GM12878 (cell line): ENCODE results near the gene LDB3. TPM values are rescaled to one million over a fixed set of nuclear protein-coding genes. Genes with fewer than 3 reads are reported as not detected.

Experiments used
- ATAC-seq: fragments of 200-7000 bp; cut with Tn5 transposase; 3 replicates; pipeline ENCODE4 v1.9.1; 2020; ENCODE audit warnings: mild to moderate bottlenecking, moderate library complexity
- BruUV-seq: library from RNA; stranded (reverse); fragments of 400-500 nt; replicated peaks from 2 replicates; lab custom pipeline; 2021; lab: Mats Ljungman, UMichigan
- CTCF ChIA-PET: fragments of 300-600 bp; sonication (Branson Sonifier 250); formaldehyde crosslinking; extraction: SDS; loops from one replicate; lab custom pipeline; 2021; ENCODE audit warnings: inconsistent platforms; lab: Yijun Ruan, JAX
- POLR2A ChIA-PET: fragments of 350-600 bp; formaldehyde crosslinking; extraction: SDS; loops from one replicate; lab custom pipeline; 2021; ENCODE audit warnings: inconsistent platforms; lab: Charles Lee
- RAD21 ChIA-PET: fragments of 300-600 bp; sonication (Branson Sonifier 250); formaldehyde crosslinking; loops from one replicate; lab custom pipeline; 2023; ENCODE audit warnings: antibody characterized with exemption; ENCODE audit not compliant: unreplicated experiment; lab: Charles Lee
- SMC1A ChIA-PET: fragments of 300-600 bp; sonication (Branson Sonifier 250); formaldehyde crosslinking; loops from one replicate; lab custom pipeline; 2023; ENCODE audit not compliant: unreplicated experiment, uncharacterized antibody; lab: Charles Lee
- DNase-seq: peaks from one replicate; pipeline ENCODE4 v3.0.0-alpha.2; 2011; ENCODE audit warnings: low read depth, low spot score
- FAIRE-seq: peaks from 3 replicates; lab custom pipeline; 2011; peaks lifted over from hg19 to GRCh38; lab: Jason Lieb, UNC
- H2AFZ ChIP-seq: 2 replicates; pipeline ENCODE4 v1.6.0; 2011; ENCODE audit warnings: low read depth, low read length, control low read depth; ENCODE audit not compliant: control insufficient read depth
- H3K27ac ChIP-seq: 2 replicates; pipeline ENCODE4 v1.5.1; 2011; ENCODE audit warnings: control low read depth; ENCODE audit not compliant: control insufficient read depth, insufficient read depth
- H3K27me3 ChIP-seq, 2 experiments: replicated peaks in 1 of 2; 2 replicates each; pipeline versions ENCODE4 v1.6.0 to v1.6.1; 2011; ENCODE audit warnings: low read length in 1 of 2; ENCODE audit not compliant: control insufficient read depth in 2 of 2, insufficient read depth in 2 of 2
- H3K36me3 ChIP-seq, 2 experiments: 2 replicates each; pipeline ENCODE4 v1.5.1; 2011; ENCODE audit warnings: low read length in 1 of 2; ENCODE audit not compliant: control insufficient read depth in 2 of 2, insufficient read depth in 2 of 2
- H3K4me1 ChIP-seq: 2 replicates; pipeline ENCODE4 v1.6.1; 2011; ENCODE audit warnings: mild to moderate bottlenecking, low read length, moderate library complexity, mixed read lengths; ENCODE audit not compliant: control insufficient read depth, insufficient read depth
- H3K4me2 ChIP-seq: 2 replicates; pipeline ENCODE4 v1.6.0; 2011; ENCODE audit warnings: control low read depth; ENCODE audit not compliant: control insufficient read depth, insufficient read depth
- H3K4me3 ChIP-seq: fragments of 200-600 bp; sonication (generic); 2 replicates; pipeline ENCODE4 v1.5.1; 2016
- H3K79me2 ChIP-seq: 2 replicates; pipeline ENCODE4 v1.6.0; 2011; ENCODE audit warnings: low read length; ENCODE audit not compliant: control insufficient read depth, insufficient read depth
- H3K9ac ChIP-seq: 2 replicates; pipeline ENCODE4 v1.8.0; 2011; ENCODE audit warnings: low read length, control low read depth, mixed read lengths; ENCODE audit not compliant: control insufficient read depth, insufficient read depth
- H3K9me3 ChIP-seq: replicated peaks from 3 replicates; pipeline ENCODE4 v1.5.1; 2011; ENCODE audit warnings: mild to moderate bottlenecking, low read length; ENCODE audit not compliant: control insufficient read depth, insufficient read depth
- H4K20me1 ChIP-seq: 2 replicates; pipeline ENCODE4 v1.6.0; 2011; ENCODE audit not compliant: control insufficient read depth, insufficient read depth
- ATF3 ChIP-seq: IDR thresholded peaks from 2 replicates; pipeline ENCODE4 v1.6.1; 2011; ENCODE audit warnings: low read depth, mild to moderate bottlenecking, low read length, moderate library complexity, borderline replicate concordance; ENCODE audit errors: extremely low read depth
- CBX5 ChIP-seq: sonication (generic); IDR thresholded peaks from 2 replicates; pipeline ENCODE4 v1.6.1; 2016; ENCODE audit warnings: low read depth, moderate library complexity, mild to moderate bottlenecking, inconsistent platforms
- E2F8 ChIP-seq: fragments of 450-650 bp; IDR thresholded peaks from 2 replicates; pipeline ENCODE4 v1.6.1; 2018; ENCODE audit warnings: mild to moderate bottlenecking, low read depth, moderate library complexity; ENCODE audit not compliant: partially characterized antibody
- GATAD2B ChIP-seq: fragments of 450-650 bp; conservative IDR thresholded peaks from 2 replicates; pipeline ENCODE4 v1.6.1; 2017; ENCODE audit warnings: low read depth, mild to moderate bottlenecking, moderate library complexity
- MTA2 ChIP-seq: fragments of 450-650 bp; IDR thresholded peaks from 2 replicates; pipeline ENCODE4 v1.6.1; 2016; ENCODE audit warnings: low read depth, mild to moderate bottlenecking, moderate library complexity
- POLR2AphosphoS5 ChIP-seq: IDR thresholded peaks from 2 replicates; pipeline ENCODE4 v1.6.1; 2011; ENCODE audit warnings: mild to moderate bottlenecking, low read length, inconsistent platforms
- RAD21 ChIP-seq: IDR thresholded peaks from 2 replicates; pipeline ENCODE4 v1.6.1; 2011; ENCODE audit warnings: mild to moderate bottlenecking, low read depth, low read length, moderate library complexity; ENCODE audit not compliant: insufficient read depth
- ZNF592 ChIP-seq: fragments of 450-650 bp; IDR thresholded peaks from 2 replicates; pipeline ENCODE4 v1.6.1; 2017; ENCODE audit warnings: mild to moderate bottlenecking, moderate library complexity
- WGBS: methylation state at CpG from one replicate; pipeline ENCODE4 v1.1.6; 2016; ENCODE audit warnings: low lambda C conversion rate; ENCODE audit not compliant: insufficient replicate concordance, insufficient coverage; ENCODE audit errors: missing lambda C conversion rate; 5-methylcytosine and 5-hydroxymethylcytosine counted together
- in situ Hi-C: fragments of 300-500 bp; cut with MboI; formaldehyde crosslinking; loops from 9 replicates; pipeline ENCODE4 v1.14.3; 2018; ENCODE audit warnings: mixed read lengths
- intact Hi-C: fragments of 100-400 bp; cut with micrococcal nuclease; formaldehyde crosslinking; loops from one replicate; pipeline ENCODE4 v1.14.2; 2022; ENCODE audit not compliant: unreplicated experiment
- polyA plus RNA-seq, 11 experiments: library from polyadenylated mRNA; depleted of rRNA in 4 of 11; unstranded in 6 of 11; stranded (reverse) in 5 of 11; fragments of >200 nt; fragmentation: Nextera tagmentation in 4 of 11; fragmentation: Illumina TruSeq in 1 of 11; extraction: Ambion mirVana in 4 of 11; extraction: Trizol in 1 of 11; gene quantifications; 1 replicate in 1 of 11; 2 replicates in 10 of 11; pipeline versions ENCODE4 v1.2.1 to v1.2.3, GENCODE V29; 2011 to 2016; ENCODE audit warnings: inconsistent platforms in 2 of 11, missing spikeins in 2 of 11, low read depth in 1 of 11
- total RNA-seq, 4 experiments: library from RNA; depleted of rRNA in 3 of 4; stranded (reverse); fragments of >200 nt in 3 of 4; fragmentation: Illumina TruSeq in 1 of 4; extraction: Trizol in 1 of 4; gene quantifications; 2 replicates each; pipeline versions ENCODE4 v1.2.1 to v1.2.3, GENCODE V29; 2013 to 2021

Gene LDB3
- total and polyA plus RNA-seq, 10 of the 15 experiments (the other 5 are each of a cell fraction or from before 2014, with no cell fraction given) = 0.02 to 0.07 (median 0.04) TPM; not detected in 1

GRCh38 chr10:86681722-86682386 is 13.5 kb downstream of the LDB3 start (continued):
- no peak for TF ChIP-seq POLR2AphosphoS5
- no peak for TF ChIP-seq E2F8
- no peak for TF ChIP-seq CBX5
- no peak for TF ChIP-seq ATF3
- TF ChIP-seq MTA2 = no peak
- TF ChIP-seq GATAD2B = no peak

GRCh38 chr10:86682675-86683074 is 14.4 kb downstream of the LDB3 start:
- CTCF ChIA-PET = interaction anchor here (0.7 to 2.2 kb wide), 4 partner anchors 10 to 293 kb away, joined by 3 to 6 read pairs (median 4); no protein-coding TSS in a partner anchor
- no peak overlapping the region for H3K4me2 ChIP-seq
- intact Hi-C loops = no loop called here
- TF ChIP-seq MTA2 = no peak
- TF ChIP-seq RAD21 = no peak
- TF ChIP-seq ZNF592 = no peak
- TF ChIP-seq, all 136 proteins: peak for 0
- ChIA-PET RAD21 (interaction anchor here (0.9 to 2.7 kb wide), 3 partner anchors 39 to 282 kb away, joined by 3 to 9 read pairs (median 3); no protein-coding TSS in a partner anchor), POLR2A (no interaction called here), SMC1A (interaction anchor here (2.8 to 3.0 kb wide), 2 partner anchors 11 to 40 kb away, joined by 7 to 17 read pairs; no protein-coding TSS in a partner anchor)
- peaks cover 4% of the 10 kb centered on the region; the same call in 1 of the 2 replicates for H3K4me1 ChIP-seq
- no peaks in the 10 kb centered on the region for H4K20me1 ChIP-seq
- WGBS = 14% methylated on average over 2 of the region's 2 CpGs
- H3K79me2 ChIP-seq = no peaks in the 10 kb centered on the region
- H3K9me3 ChIP-seq = no peaks in the 10 kb centered on the region
- BruUV-seq = no TSS peak
- no peak overlapping the region for H3K27ac ChIP-seq
- no peak overlapping the region for H2AFZ ChIP-seq
- no peak; the same call in 2 of the 3 replicates for ATAC-seq
- no peaks in the 10 kb centered on the region for H3K36me3 ChIP-seq
- no peaks in the 10 kb centered on the region for H3K27me3 ChIP-seq
- FAIRE-seq = no peak
- no peak for DNase-seq
- no peak overlapping the region for H3K4me3 ChIP-seq
- no peak overlapping the region for H3K9ac ChIP-seq
- in situ Hi-C loops = no loop called here
